Ovary (tissue), 3 donors: Measurements from ENCODE around the gene EPS8.

Experiments
- CTCF ChIP-seq, 3 donors: fragments of 450-650 bp in 2 of 3; fragments of 200-600 bp in 1 of 3; IDR thresholded peaks; one replicate each; pipeline versions ENCODE4 v1.5.1 to v1.8.0; 2016 to 2022; ENCODE audit warnings: antibody characterized with exemption in 3 of 3, mild to moderate bottlenecking in 1 of 3
- POLR2A ChIP-seq: fragments of 450-650 bp; IDR thresholded peaks from one replicate; pipeline ENCODE4 v1.6.1; 2017; ENCODE audit warnings: antibody characterized with exemption, mild to moderate bottlenecking, moderate library complexity
- donor health status: DM: no; HTN: no; CAD: no.

GRCh38 chr12:15601210-15601800 lies 187.9 kb downstream of the EPS8 start:
- no peak for TF ChIP-seq POLR2A
- TF ChIP-seq CTCF (IDR thresholded peaks at IDR 0.05): no peak
